ENCODE data around the gene TNIK. TPM values are rescaled to one million over a fixed set of nuclear protein-coding genes. Genes with fewer than 3 reads are reported as not detected.

The TNIK gene
- total RNA-seq, 1 donor from 2014 or later: 5.7 TPM

- DNase-seq: no peak
Measured at GRCh38 chr3:171159822-171160157, 300.4 kb downstream of the TNIK start.

- DNase-seq: no peak
Measured at GRCh38 chr3:171159024-171159821, 301.0 kb downstream of the TNIK start.

- DNase-seq: no peak
Measured at GRCh38 chr3:171157980-171158379, 302.2 kb downstream of the TNIK start.

- no peak for DNase-seq
Measured at GRCh38 chr3:171157286-171157685, 302.9 kb downstream of the TNIK start.

GRCh38 chr3:171156401-171157010 is 303.7 kb downstream of the TNIK start:
- DNase-seq: no peak

- peak; percentile 14 for DNase-seq
Measured at GRCh38 chr3:171155122-171155700, 305.0 kb downstream of the TNIK start.

- no peak for DNase-seq
Measured at GRCh38 chr3:171150945-171151344, 309.3 kb downstream of the TNIK start.

GRCh38 chr3:171149526-171150116 is 310.6 kb downstream of the TNIK start:
- DNase-seq: no peak

- DNase-seq: no peak
Measured at GRCh38 chr3:171145798-171146197, 314.4 kb downstream of the TNIK start.

- no peak for DNase-seq
Measured at GRCh38 chr3:171142985-171143384, 317.2 kb downstream of the TNIK start.

- DNase-seq: no peak
Measured at GRCh38 chr3:171140246-171140645, 320.0 kb downstream of the TNIK start.

GRCh38 chr3:171138027-171138426 is 322.2 kb downstream of the TNIK start:
- DNase-seq: no peak

- DNase-seq: no peak
Measured at GRCh38 chr3:171135549-171135948, 324.7 kb downstream of the TNIK start.

GRCh38 chr3:171133796-171134569 is 326.2 kb downstream of the TNIK start:
- no peak for DNase-seq

GRCh38 chr3:171133337-171133736 is 326.9 kb downstream of the TNIK start:
- no peak for DNase-seq

GRCh38 chr3:171132873-171133272 is 327.3 kb downstream of the TNIK start:
- DNase-seq: no peak

- no peak for DNase-seq
Measured at GRCh38 chr3:171129827-171130226, 330.4 kb downstream of the TNIK start.

GRCh38 chr3:171127611-171128010 is 332.6 kb downstream of the TNIK start:
- DNase-seq: no peak

- DNase-seq: no peak
Measured at GRCh38 chr3:171126478-171127209, 333.6 kb downstream of the TNIK start.

- DNase-seq: no peak
Measured at GRCh38 chr3:171125010-171125409, 335.2 kb downstream of the TNIK start.

- no peak for DNase-seq
Measured at GRCh38 chr3:171123915-171124314, 336.3 kb downstream of the TNIK start.

- no peak for DNase-seq
Measured at GRCh38 chr3:171122861-171123260, 337.3 kb downstream of the TNIK start.
